Ishikawa (cell line): Measurements from ENCODE around the gene GPD2.

ENCODE experiments used
- CEBPB ChIP-seq: IDR thresholded peaks from 2 replicates; pipeline ENCODE4 v1.6.1; 2012
- EGR1 ChIP-seq: IDR thresholded peaks from 2 replicates; pipeline ENCODE4 v1.6.1; 2012
- FOXM1 ChIP-seq: IDR thresholded peaks from 2 replicates; pipeline ENCODE4 v1.6.1; 2012; ENCODE audit warnings: low read depth, borderline replicate concordance
- RAD21 ChIP-seq: IDR thresholded peaks from 2 replicates; pipeline ENCODE4 v1.6.1; 2012; ENCODE audit warnings: low read depth
- REST ChIP-seq: IDR thresholded peaks from 2 replicates; pipeline ENCODE4 v1.6.1; 2012; ENCODE audit warnings: low read depth, mild to moderate bottlenecking
- TAF1 ChIP-seq: IDR thresholded peaks from 2 replicates; pipeline ENCODE4 v1.6.1; 2012; ENCODE audit warnings: low read depth, mild to moderate bottlenecking
- TEAD4 ChIP-seq: IDR thresholded peaks from 2 replicates; pipeline ENCODE4 v1.6.1; 2012
- USF1 ChIP-seq: IDR thresholded peaks from 2 replicates; pipeline ENCODE4 v1.6.1; 2012

- TF ChIP-seq FOXM1 (no peak), CEBPB (no peak), TAF1 (no peak), RAD21 (no peak), USF1 (no peak), TEAD4 (no peak), EGR1 (no peak), REST (no peak)
Measured at GRCh38 chr2:156585457-156585856, 149.3 kb downstream of the GPD2 start.
